Astrocyte of the hippocampus (primary cell): ENCODE results near the gene CFAP53.

Source experiments
- DNase-seq: peaks from one replicate; pipeline ENCODE4 v3.0.0; 2011; ENCODE audit warnings: low read depth, low spot score

Gene CFAP53

DNA sequence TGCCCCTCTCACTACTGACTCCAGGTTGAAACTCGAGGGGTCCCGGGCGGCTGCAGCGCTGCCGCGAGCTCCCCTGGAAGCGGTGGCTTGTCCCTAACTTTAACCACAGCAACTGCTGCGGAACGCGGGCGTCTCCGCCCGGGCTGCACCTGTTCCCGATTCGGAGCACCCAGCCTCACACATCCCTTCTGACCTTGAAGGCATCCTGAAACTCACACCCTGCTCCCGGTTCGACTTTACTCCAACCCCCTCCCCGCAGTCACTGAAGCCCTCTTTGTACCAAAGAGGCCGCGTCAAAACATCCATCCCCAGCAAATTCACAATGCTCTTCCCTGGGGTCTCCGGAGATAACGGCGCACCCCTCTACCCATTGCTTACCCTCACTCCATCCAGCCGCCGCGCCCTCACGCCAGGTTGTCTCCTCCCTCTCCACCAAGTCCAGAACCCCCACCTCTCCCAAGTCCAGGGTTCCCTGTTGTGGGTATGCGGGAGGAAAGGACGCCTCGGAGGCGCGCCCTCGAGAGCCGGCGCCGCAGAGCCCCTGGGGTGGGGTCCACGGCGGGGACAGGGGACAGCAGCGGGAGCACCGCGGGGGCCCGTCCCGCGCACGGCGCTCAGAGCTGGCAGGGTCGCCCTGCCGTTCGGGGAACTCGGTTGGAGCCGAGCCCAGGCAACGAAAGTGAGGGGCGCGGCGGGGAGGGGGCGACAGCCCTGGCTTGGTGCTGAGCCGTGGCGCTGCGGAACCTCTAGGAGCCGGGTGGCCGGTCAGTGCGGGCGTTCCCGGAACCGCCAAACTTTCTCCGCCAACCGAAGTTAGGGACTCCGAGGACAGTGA, 72.3 kb downstream of the CFAP53 start:
- peak; percentile 19 for DNase-seq

DNA sequence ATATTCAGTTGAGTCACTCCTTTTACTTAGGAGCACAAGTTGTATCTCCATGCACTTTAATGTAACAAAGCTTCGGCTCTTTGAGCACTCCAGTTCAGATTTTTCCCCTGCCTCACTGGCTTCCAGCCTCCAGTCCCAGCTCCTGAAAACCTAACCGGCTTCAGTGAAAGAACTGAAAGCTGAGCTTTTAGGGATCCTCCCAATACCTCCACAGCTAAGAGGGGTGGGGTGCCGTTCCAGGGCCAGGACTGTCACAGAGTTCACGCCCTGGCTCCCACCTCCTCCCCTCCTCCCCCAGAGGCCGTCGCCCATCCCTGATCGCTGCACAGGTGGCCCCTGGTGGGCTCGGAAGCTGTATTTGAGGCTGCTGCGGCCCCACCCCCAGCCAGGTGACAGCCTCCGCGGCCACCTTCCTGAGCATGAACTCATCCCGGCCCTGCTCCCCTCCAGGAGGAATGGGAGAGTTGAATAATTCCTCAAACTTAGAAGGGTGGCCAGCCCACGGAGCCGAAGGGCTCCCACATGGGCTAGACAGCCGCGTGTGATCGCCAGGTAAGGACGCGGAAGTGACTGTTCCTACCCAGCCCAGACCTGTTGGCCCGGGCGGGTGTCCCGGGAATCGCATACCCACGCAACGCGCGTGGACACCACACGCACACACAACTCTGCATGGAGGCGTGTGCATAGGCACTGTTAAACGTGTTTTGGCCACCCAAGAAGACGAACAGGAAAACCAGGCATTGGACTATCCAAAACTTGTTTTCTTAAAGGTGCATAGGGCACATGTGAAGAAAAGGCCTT, 73.1 kb downstream of the CFAP53 start:
- DNase-seq: no peak

DNA sequence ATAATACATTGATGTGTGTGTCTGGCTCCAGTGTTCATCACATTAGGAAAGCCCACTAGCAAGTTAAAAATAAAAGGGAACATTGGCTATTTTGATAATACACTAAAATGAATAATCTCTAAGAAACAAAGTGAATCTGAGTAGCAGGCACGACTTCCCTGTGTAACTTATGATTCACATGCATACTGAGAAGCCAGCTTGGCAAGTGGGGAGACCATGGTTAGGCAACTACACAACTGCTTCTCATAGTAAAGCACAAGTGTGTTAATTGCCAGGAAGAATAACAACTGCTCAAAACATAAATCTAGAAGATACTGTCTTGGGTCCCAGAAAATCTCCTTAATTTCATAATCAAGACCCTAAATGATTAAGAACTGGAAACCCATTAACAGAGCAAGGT, 75.4 kb downstream of the CFAP53 start:
- peak; percentile 15 for DNase-seq

DNA sequence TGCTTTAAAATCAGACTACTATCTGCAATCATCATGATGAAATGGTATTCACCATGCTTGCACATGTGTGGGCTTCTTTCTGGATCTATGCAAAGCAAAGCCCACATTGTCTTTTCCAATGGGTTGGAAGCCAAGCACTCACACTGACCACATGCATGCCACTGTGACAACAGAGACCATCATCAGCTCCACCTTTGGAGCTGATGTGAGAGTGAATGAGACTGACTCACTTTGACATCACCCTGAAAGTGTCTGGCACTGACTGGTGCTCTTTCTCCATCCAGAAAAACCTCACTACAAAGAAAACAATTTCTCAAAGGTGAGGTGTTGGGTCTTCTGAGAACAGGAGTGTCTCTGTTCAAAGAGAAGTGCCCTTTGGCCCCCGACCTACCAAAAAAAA, 76.1 kb downstream of the CFAP53 start:
- DNase-seq: peak; percentile 67

DNA sequence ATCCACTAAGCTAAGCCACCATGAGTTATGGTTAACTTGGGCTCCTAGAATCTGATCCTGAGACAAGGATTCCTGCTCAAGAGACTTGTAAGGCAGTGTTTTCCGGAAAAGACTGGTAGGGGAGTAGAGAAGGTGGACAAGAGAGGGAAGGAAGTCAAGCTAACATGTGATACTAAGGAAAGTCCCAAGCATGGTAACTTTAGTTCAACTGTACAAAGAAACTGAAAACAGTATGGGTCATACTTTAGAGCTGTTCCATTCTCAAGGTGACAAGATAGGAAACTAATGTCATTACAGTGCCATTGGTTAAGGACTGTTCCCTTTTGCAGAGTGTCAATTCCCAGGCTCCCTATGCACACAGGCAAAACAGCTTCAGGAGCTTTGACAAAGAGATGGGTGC, 77.1 kb downstream of the CFAP53 start:
- no peak for DNase-seq

DNA sequence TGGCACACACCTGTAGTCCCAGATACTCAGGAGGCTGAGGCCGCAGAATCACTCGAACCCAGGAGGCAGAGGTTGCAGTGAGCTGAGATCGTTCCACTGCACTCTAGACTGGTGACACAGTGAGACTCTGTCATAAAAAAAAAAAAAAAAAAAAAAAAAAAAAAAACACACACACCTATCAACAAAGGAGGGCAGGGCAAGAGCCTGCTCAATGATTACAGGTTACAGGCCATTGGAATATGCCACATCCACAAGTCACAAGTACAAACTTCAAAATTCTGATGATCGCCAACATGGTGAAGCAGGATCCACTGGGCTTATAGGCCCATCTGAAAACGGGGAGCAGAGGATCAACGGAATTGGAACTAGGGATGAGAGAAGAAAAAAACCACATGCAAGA, 77.6 kb downstream of the CFAP53 start:
- DNase-seq: no peak

DNA sequence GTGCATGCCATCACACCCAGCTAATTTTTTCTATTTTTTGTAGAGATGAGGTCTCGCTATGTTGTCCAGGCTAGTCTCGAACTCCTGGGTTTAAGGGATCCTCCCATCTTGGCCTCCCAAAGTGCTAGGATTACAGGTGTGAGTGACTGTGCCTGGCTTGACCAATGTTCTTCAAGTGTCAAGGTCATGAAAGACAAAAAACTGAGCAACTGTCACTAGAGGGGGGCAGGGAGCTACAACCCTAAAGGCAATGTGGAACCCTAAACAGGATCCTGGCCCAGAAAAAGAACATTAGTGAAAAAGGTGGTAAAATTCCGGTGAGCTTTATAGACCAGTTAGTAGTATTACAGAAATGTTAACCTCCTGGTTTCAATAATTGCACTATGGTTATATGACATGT, 78.6 kb downstream of the CFAP53 start:
- DNase-seq: no peak

DNA sequence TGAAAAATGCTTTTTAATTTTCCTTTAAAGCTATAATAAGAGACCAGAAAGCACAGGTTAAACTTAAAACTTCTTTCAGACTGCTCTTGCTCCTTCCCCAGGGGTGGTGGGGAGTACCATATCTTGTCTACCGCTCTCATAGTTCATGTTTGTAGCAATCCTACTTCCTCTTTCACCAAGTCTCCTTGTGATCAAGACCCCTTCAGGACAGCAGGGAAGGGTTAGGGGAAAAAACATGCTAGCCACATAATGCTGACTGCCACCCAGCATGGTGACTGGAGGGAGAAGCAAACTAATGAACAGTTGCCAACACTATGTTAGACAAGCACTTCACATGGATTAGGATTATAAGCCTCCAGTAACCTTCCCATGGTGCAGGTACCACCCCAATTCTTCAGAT, 79.9 kb downstream of the CFAP53 start:
- no peak for DNase-seq

DNA sequence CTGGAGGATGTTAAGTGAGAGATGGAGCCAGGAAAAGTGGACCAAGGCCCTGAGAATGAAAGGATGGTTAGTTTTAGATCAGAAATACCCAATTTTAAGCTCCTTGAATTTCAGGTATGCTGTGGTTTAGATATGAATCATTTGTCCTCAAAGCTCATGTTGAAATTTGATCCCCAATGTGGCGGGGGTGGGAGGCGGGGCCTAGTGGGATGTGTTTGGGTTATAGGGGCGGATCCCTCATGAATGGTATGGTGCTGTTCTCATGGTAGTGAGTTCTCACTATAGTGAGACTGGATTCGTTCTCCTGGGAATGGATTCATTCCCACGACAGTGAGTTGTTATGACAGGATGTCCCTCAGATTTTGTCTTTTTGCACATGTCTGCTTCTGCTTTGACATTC, 82.7 kb downstream of the CFAP53 start:
- DNase-seq: peak; percentile 86

DNA sequence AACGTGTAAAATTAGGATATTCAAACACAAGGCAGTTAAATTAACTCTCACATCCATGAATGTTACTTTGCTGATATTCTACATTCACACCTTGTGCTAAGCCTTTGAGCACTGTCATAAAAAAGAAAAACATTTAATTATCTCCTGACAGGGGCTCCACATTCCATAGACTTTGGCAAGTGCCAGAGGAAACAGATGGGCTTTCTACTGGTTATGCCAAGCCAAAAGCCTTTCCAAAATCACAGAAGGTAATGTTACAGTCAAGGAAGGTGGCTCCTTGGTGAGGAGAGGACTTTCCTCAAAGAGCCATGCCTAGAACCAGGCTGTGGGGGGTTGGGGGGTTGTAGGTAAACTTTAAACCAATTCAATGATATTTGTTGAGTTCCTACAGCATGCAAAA, 83.8 kb downstream of the CFAP53 start:
- no peak for DNase-seq

DNA sequence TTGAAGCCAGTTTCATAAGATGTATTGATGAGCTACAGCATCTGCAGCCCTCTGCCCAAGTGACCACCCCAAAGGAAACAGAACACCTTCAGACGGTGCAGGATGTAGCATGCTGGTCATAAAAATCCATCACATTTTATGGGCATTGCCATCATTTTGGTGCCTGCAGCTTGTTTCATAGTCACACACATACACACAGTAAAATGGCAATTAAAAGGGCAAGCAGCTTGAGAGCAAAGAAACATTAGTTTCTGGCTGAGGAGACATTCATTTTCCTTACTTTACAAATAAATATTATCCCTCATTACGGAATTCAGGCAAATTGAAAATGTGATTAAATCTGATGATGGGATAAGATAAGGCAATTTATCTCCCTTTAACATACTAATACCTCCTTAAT, 84.7 kb downstream of the CFAP53 start:
- no peak for DNase-seq

DNA sequence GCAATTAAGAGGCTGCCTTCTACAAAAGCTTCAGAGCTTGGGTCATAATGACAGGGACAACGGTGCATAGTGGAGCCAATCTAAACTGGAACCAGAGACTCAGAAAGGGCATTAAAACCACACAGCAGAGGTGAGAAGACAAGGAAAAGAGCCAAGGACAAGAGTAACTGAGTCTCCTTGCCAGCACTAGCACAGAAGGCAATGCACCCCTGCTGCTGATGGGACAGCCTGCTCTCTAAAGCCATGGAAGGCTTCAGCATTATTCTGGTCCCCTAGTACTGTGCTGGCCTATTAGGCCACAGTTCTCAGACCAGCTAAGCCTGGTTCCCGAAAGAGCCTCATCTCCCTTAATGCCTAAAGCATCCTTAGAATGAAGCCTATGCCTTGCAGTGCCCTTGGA, 86.8 kb downstream of the CFAP53 start:
- no peak for DNase-seq

DNA sequence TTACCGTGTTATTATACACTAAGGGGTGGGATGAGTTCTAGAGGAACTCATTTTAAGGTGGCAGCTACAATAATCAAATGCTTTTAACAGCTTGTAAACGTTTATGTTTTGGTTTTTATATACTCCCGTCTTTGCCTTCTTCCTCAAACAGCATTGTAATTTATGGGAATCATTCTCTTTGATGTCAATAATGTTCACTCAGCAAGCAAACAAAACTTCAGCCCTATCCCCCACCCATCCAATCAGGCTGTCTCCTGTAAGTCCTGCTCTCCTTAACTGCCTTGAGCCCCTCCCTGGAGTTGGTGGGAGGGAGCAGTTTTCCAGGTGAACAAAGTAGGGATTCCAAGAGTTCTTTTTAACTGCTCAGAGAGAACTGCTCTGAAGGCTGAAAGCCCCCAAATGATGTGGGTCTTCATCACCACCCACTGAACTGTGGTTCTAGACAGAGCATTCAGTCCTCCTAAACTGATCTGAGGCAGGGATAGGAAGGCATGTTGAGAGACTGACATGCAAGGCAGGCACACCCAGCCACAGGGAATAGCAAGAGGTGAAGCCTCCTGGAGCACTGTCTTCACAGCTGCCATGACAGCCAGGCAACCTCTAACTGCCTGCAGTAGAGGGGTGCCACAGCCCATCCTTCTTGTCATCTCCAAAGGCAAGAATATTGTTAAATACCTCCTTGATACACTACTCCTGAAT, 88.9 kb downstream of the CFAP53 start:
- DNase-seq: no peak
